SH-SY5Y (cell line): ENCODE data around the gene TRO.

Experiments
- GATA2 ChIP-seq: IDR thresholded peaks from 2 replicates; pipeline ENCODE4 v1.6.1; 2011; ENCODE audit warnings: mild to moderate bottlenecking, low read depth, low read length
- GATA3 ChIP-seq: IDR thresholded peaks from 2 replicates; pipeline ENCODE4 v1.6.1; 2011; ENCODE audit warnings: low read depth, mild to moderate bottlenecking, low read length, moderate library complexity

DNA sequence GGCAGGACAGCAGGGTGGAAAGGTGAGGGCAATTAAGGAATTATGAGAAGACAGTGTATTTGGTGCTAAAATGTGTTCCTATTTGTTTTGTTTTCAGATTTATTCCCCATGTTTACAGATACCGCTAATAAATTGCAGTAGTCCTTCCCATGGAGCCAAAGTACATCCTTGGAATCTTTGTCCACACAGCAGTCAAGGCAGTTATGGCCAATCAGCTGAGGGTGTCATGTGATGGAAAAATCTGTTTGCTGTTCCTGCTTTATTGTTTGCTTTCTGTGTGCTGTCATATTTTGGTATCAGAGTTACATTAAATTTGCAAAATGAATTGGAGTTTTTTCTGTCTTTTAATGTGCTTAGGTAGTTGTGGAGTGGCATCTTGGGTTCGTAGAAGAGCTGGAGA is 10.5 kb downstream of the TRO start:
- TF ChIP-seq GATA3 (no peak), GATA2 (no peak)
